Activated CD4-positive, alpha-beta T cell treated with anti-CD3 and anti-CD28 coated beads, Interleukin-2, amount 50 U/mL, for 48 hours (primary cell): ENCODE measurements around the gene RBKS.
"Not testable (repeated sequence)": the region's sequence is repeated elsewhere in the genome, so short reads cannot be mapped to it uniquely, and the experiment has no call there.

ENCODE experiments used
- DNase-seq, 2 experiments: peaks; one replicate each; pipeline ENCODE4 v3.0.0-alpha.2; 2020

The RBKS gene

DNA sequence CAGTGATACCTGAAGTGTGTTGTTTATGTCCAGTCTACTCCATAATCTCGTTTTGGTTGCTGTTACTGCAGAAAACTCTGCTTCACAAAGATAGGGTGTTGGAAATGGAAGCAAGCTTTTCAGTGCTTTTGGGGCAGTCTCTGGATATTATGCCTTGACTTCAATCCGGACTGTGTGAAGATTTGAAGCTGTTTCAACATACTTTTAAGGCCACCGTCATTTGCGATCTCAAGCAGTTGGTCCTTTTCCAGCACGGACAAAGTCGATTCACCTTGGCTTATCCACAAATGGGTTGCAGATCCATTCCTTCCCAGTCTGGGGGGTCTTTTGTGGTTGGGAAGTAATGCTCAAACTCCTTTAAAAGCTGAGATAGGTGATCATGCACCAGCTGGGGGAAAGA lies 20.4 kb downstream of the RBKS start:
- no peak for DNase-seq

DNA sequence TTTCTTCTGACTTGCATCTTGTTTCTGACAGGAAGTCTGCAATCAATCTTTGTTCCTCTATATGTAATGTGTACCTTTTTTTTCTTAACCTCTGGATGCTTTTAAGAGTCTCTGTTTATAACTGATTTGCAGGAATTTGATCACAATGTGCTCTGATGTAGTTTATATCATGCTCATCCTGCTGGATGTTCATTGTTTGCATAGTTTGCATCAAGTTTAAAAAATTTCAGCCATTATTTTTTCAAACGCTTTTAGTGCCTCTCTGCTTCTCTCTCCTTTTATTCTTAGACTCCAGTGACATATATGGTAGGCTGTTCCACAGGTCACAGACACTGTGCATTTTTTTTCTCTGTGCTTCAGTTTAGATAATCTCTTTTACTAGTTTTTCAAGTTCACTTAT lies 23.9 kb downstream of the RBKS start:
- DNase-seq, result no peak

- not testable (repeated sequence) for DNase-seq
Observed at GRCh38 chr2:27863955-27864354, 26.2 kb downstream of the RBKS start.

- DNase-seq, result no peak
Observed at GRCh38 chr2:27863146-27863545, 27.0 kb downstream of the RBKS start.

DNA sequence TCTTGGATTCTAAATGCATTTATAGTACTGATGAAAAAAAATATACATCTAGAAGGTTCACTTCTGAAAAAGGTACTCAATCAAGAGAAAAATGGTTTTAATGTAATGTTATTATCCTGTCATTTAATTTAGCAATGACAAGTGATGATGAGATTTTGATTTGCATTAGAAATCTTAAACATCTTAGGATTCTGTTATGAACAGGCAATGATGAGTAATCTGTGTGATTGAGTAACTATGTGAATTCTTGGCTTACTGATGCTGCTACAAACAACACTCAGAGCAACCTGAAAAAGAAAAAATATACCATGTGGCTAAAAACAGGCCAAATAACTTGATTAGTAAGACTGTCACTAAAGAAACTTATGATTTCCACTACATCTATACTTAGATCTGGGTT lies 30.1 kb downstream of the RBKS start:
- no peak for DNase-seq

DNA sequence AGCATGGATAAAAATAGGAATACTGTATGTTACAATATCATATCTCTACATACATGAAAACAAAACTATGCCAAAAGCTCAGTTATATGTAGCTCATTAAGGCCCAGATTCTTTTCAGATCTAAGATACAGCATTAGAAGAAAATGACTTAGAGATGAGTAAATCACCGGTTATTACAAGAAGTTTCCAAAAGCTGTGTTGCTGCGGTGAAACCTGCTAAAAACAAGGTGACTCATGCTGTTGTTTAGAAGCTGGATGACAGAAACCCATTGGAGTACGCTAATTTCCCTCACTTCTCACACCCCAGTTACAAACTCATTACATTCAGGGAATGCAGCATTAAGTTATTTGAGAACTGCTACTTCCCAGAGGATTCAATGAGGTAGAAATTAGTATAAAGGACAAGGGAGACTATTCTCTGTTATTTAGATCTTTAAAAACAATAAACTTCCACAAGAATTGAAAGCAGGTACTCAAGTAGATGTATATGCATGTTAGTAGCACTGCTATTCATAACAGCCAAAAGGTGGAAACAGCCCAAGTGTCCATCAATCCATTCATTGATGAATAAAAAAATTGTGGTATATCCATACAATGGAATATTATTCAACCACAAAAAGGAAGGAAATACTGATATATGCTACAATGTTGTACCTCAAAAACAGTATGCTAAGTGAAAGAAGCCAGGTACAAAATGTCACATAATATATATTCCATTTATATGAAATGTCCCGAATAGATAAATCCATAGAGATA lies 32.6 kb downstream of the RBKS start:
- no peak for DNase-seq

- no peak for DNase-seq
Observed at GRCh38 chr2:27856956-27857355, 33.2 kb downstream of the RBKS start.

- no peak for DNase-seq
Observed at GRCh38 chr2:27856386-27856785, 33.8 kb downstream of the RBKS start.

- DNase-seq, result no peak
Observed at GRCh38 chr2:27855476-27855875, 34.7 kb downstream of the RBKS start.

DNA sequence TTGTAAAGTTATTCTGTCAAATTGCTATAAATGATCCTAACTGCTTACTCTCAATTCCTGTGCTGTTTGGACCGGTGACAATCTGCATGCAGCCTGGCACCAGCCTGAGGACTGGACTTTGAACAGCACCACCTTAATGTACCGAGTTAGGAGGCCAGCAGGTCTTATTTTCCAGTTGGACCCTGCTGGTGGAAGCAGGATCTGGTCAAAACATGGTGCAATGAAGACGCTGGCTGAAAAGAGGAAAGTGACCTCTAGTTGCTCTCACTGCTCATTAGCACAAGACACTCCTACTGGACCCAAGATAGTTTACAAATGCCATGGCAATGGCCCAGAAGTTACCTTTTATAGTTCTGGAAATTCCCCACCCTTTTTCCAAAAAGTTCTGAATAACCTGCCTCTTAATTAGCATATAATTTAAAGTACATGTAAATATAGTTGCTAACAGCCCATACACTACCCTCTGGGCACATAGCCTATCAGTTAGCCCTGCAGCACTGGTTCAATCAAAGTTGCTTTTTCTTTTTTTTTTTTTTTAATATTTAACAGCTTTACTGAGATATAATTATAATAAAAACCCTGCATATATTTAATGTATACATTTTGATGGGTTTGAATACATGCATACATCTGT lies 35.8 kb downstream of the RBKS start:
- DNase-seq, result no peak

GRCh38 chr2:27852691-27853090 lies 37.5 kb downstream of the RBKS start:
- no peak for DNase-seq

- no peak for DNase-seq
Observed at GRCh38 chr2:27849558-27850205, 40.5 kb downstream of the RBKS start.

DNA sequence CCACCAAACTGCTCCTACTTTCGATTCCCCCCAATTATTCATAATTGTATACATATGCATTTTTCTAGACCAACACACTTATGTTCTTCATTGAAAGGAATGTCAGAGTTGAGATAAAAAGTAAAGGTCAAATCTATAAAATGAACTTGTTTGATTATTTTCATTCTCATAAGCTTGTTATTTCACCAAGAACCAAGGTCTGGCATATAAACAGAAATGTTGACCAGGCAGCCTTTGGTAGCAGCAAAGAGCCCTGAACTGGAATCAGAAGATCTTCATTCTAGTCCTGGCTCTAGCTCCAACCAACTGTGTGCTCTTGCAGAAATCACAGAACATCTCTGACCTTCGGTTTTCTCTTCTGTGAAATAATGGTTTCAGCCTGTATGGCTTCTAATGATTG lies 42.9 kb downstream of the RBKS start:
- no peak for DNase-seq

- no peak for DNase-seq
Observed at GRCh38 chr2:27844821-27845255, 45.3 kb downstream of the RBKS start.

GRCh38 chr2:27843992-27844391 lies 46.2 kb downstream of the RBKS start:
- no peak for DNase-seq

DNA sequence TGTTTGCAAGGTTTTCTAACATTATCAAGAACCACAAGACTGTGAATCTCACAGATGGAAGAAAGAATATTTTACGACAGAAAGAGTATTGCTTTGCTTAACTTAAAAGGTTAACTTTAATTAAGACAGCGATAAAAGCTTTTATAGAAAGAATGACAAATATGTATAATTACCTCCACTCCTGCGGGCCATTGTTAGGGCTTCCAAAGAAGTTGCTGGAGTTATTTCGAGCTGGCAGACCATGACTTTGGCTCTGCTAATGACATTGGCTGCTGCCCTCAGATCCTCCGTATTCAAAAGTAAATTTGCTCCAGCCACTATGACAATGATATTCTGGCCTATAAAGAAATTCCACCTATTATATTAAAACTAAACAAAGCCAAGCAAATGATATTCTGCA lies 47.3 kb downstream of the RBKS start:
- no peak for DNase-seq

GRCh38 chr2:27839022-27839618 lies 51.1 kb downstream of the RBKS start:
- DNase-seq, result no peak

- DNase-seq, result no peak
Observed at GRCh38 chr2:27838502-27838901, 51.7 kb downstream of the RBKS start.

DNA sequence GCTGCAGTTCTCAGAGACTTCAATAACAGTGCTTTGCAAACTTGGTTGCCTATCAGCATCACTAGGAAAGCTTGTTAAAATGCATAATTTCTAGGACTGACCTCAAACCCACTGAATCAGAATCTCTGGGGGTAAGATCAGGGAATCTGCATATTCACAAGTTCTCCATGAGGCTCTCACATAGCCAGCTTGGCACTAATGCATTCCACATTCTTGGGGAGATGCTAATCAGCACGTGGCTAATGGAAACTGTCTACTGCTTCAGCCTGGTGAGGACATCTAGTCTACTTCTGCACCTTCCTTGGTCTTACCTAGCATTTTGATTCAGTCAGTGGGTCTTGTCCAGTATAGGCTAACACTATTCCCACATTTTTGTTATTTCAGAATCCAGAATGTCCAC lies 56.3 kb downstream of the RBKS start:
- no peak for DNase-seq

GRCh38 chr2:27832396-27832795 lies 57.8 kb downstream of the RBKS start:
- DNase-seq, result no peak

GRCh38 chr2:27831279-27832050 lies 58.7 kb downstream of the RBKS start:
- no peak for DNase-seq

GRCh38 chr2:27830656-27831055 lies 59.5 kb downstream of the RBKS start:
- no peak for DNase-seq

DNA sequence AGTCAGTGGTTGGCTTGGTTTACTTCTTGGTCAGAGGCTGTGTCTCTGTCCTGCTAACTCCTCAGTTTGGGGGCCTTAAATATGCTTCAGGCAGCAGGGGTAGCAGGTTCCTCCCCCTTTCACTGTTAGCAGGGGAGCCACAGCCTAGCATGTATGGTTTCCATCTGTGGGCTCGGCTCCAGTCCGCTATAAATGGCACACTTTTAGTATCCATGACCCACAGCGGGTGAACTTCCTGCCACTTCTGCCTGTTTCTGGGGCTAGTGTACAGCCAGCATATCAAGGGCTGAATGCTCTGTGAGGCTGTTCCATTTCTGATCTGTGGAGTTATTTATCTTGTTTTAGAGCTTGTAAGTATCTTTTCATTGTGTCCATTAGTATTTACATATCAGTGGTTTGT lies 60.4 kb downstream of the RBKS start:
- no peak for DNase-seq
